Osteocyte (in vitro differentiated cells): ENCODE results near the gene AMELY. TPM values are rescaled to one million over a fixed set of nuclear protein-coding genes. Genes with fewer than 3 reads are reported as not detected.
"Not testable (repeated sequence)": the region's sequence is repeated elsewhere in the genome, so short reads cannot be mapped to it uniquely, and the experiment has no call there.

Experiments used
- DNase-seq: peaks from one replicate; pipeline ENCODE4 v3.0.0; 2021; ENCODE audit warnings: mixed read lengths; ENCODE audit not compliant: unreplicated experiment; ENCODE audit errors: extremely low spot score
- H3K27ac Mint-ChIP-seq: one replicate; pipeline ENCODE4 v1.8.0; 2021; ENCODE audit warnings: mild to moderate bottlenecking, mixed read lengths; ENCODE audit not compliant: unreplicated experiment
- H3K27me3 Mint-ChIP-seq: one replicate; pipeline ENCODE4 v1.8.0; 2021; ENCODE audit warnings: mixed read lengths; ENCODE audit not compliant: unreplicated experiment
- H3K36me3 Mint-ChIP-seq: one replicate; pipeline ENCODE4 v1.8.0; 2021; ENCODE audit warnings: mixed read lengths; ENCODE audit not compliant: unreplicated experiment
- H3K4me1 Mint-ChIP-seq: one replicate; pipeline ENCODE4 v1.8.0; 2021; ENCODE audit warnings: mixed read lengths; ENCODE audit not compliant: unreplicated experiment
- H3K4me3 Mint-ChIP-seq: one replicate; pipeline ENCODE4 v1.8.0; 2021; ENCODE audit warnings: mild to moderate bottlenecking, moderate library complexity, mixed read lengths; ENCODE audit not compliant: unreplicated experiment
- H3K9me3 Mint-ChIP-seq: one replicate; pipeline ENCODE4 v1.8.0; 2021; ENCODE audit warnings: mixed read lengths; ENCODE audit not compliant: unreplicated experiment
- CTCF ChIP-seq: fragments of 200-600 bp; sonication (generic); IDR thresholded peaks from 2 replicates; pipeline ENCODE4 v1.5.0; 2021; ENCODE audit warnings: antibody characterized with exemption, mild to moderate bottlenecking, moderate library complexity
- total RNA-seq: library from RNA; stranded (reverse); gene quantifications from 2 replicates; pipeline ENCODE4 v1.2.1, GENCODE V29; 2021

Gene AMELY
- total RNA-seq, 1 donor from 2014 or later, result not detected

GRCh38 chrY:6895236-6895635 lies 16.3 kb downstream of the AMELY start:
- no peaks in the 10 kb centered on the region for H3K4me1 Mint-ChIP-seq
- no peak for TF ChIP-seq CTCF
- no peak overlapping the region for H3K27ac Mint-ChIP-seq
- H3K27me3 Mint-ChIP-seq, result no peaks in the 10 kb centered on the region
- no peak overlapping the region for H3K4me3 Mint-ChIP-seq
- H3K36me3 Mint-ChIP-seq, result no peaks in the 10 kb centered on the region
- H3K9me3 Mint-ChIP-seq, result no peaks in the 10 kb centered on the region
- DNase-seq, result no peak

- H3K27ac Mint-ChIP-seq, result no peak overlapping the region
- no peak overlapping the region for H3K4me3 Mint-ChIP-seq
- no peak for TF ChIP-seq CTCF
- DNase-seq, result no peak
- no peaks in the 10 kb centered on the region for H3K27me3 Mint-ChIP-seq
- H3K36me3 Mint-ChIP-seq, result no peaks in the 10 kb centered on the region
- H3K9me3 Mint-ChIP-seq, result no peaks in the 10 kb centered on the region
- H3K4me1 Mint-ChIP-seq, result no peaks in the 10 kb centered on the region
Observed at GRCh38 chrY:6894496-6894895, 17.1 kb downstream of the AMELY start.

GRCh38 chrY:6849384-6849783 lies 62.2 kb downstream of the AMELY start:
- no peak overlapping the region for H3K4me3 Mint-ChIP-seq
- H3K9me3 Mint-ChIP-seq, result no peaks in the 10 kb centered on the region
- no peak for TF ChIP-seq CTCF
- H3K27me3 Mint-ChIP-seq, result no peaks in the 10 kb centered on the region
- no peaks in the 10 kb centered on the region for H3K4me1 Mint-ChIP-seq
- H3K36me3 Mint-ChIP-seq, result no peaks in the 10 kb centered on the region
- no peak for DNase-seq
- H3K27ac Mint-ChIP-seq, result no peak overlapping the region

GRCh38 chrY:6842650-6843049 lies 68.9 kb downstream of the AMELY start:
- H3K4me1 Mint-ChIP-seq, H3K36me3 Mint-ChIP-seq, H3K4me3 Mint-ChIP-seq, DNase-seq, H3K27me3 Mint-ChIP-seq, H3K9me3 Mint-ChIP-seq, H3K27ac Mint-ChIP-seq: not testable (repeated sequence)

Other genes with a start within 250 kb of the AMELY start
- not detected in 2 replicates for gene TBL1Y, start 1.1 kb downstream of the AMELY start, total RNA-seq